SH-SY5Y (cell line): ENCODE data around the gene TSG101.

ENCODE experiments used
- GATA2 ChIP-seq: IDR thresholded peaks from 2 replicates; pipeline ENCODE4 v1.6.1; 2011; ENCODE audit warnings: mild to moderate bottlenecking, low read depth, low read length
- GATA3 ChIP-seq: IDR thresholded peaks from 2 replicates; pipeline ENCODE4 v1.6.1; 2011; ENCODE audit warnings: low read depth, mild to moderate bottlenecking, low read length, moderate library complexity

- no peak for TF ChIP-seq GATA3
- TF ChIP-seq GATA2 = no peak
Observed at GRCh38 chr11:18526130-18526520, 617 bp downstream of the TSG101 start.
